GM23338 (cell line): ENCODE data around the gene CCDC70. TPM values are rescaled to one million over a fixed set of nuclear protein-coding genes. Genes with fewer than 3 reads are reported as not detected.

Experiments
- ATAC-seq: fragments of 200-7000 bp; cut with Tn5 transposase; 3 replicates; pipeline ENCODE4 v1.9.1; 2020
- DNase-seq: peaks from one replicate; pipeline ENCODE4 v3.0.0-alpha.2; 2015; ENCODE audit warnings: low spot score
- H2AFZ ChIP-seq: fragments of 200-600 bp; sonication (generic); 2 replicates; pipeline ENCODE4 v1.8.0; 2016; ENCODE audit warnings: antibody characterized with exemption, mild to moderate bottlenecking, moderate library complexity
- H3F3A ChIP-seq: fragments of 200-600 bp; sonication (generic); replicated peaks from 2 replicates; pipeline ENCODE4 v1.8.0; 2017; ENCODE audit warnings: antibody characterized with exemption, mixed run types, low read depth
- H3K27ac ChIP-seq: fragments of 200-600 bp; sonication (generic); 2 replicates; pipeline ENCODE4 v1.6.1; 2016; ENCODE audit warnings: low read depth
- H3K27me3 ChIP-seq: fragments of 200-600 bp; sonication (generic); 2 replicates; pipeline ENCODE4 v1.8.0; 2016; ENCODE audit warnings: mild to moderate bottlenecking, mixed run types, moderate library complexity; ENCODE audit not compliant: insufficient read depth
- H3K36me3 ChIP-seq: fragments of 200-600 bp; sonication (generic); 2 replicates; pipeline ENCODE4 v1.8.0; 2016; ENCODE audit warnings: mild to moderate bottlenecking; ENCODE audit not compliant: insufficient read depth
- H3K4me1 ChIP-seq: fragments of 200-600 bp; sonication (generic); 2 replicates; pipeline ENCODE4 v1.8.0; 2016; ENCODE audit warnings: mild to moderate bottlenecking, moderate library complexity; ENCODE audit not compliant: insufficient read depth
- H3K4me2 ChIP-seq: fragments of 200-600 bp; sonication (generic); 2 replicates; pipeline ENCODE4 v1.7.1; 2017; ENCODE audit warnings: mixed run types
- H3K4me3 ChIP-seq: fragments of 200-600 bp; sonication (generic); 2 replicates; pipeline ENCODE4 v1.6.1; 2016; ENCODE audit warnings: mixed run types
- H3K79me2 ChIP-seq: fragments of 200-600 bp; sonication (generic); replicated peaks from 2 replicates; pipeline ENCODE4 v1.8.0; 2017; ENCODE audit warnings: mild to moderate bottlenecking; ENCODE audit not compliant: insufficient read depth
- H3K9me2 ChIP-seq: fragments of 200-600 bp; sonication (generic); 2 replicates; pipeline ENCODE4 v1.8.0; 2017; ENCODE audit not compliant: insufficient read depth
- H4K20me1 ChIP-seq: fragments of 200-600 bp; sonication (generic); replicated peaks from 2 replicates; pipeline ENCODE4 v1.8.0; 2017; ENCODE audit warnings: mild to moderate bottlenecking; ENCODE audit not compliant: insufficient read depth
- H3K27ac Mint-ChIP-seq: 2 replicates; pipeline ENCODE4 v1.8.0; 2020; ENCODE audit warnings: inconsistent platforms, mild to moderate bottlenecking, moderate library complexity, mixed read lengths
- H3K27me3 Mint-ChIP-seq: 3 replicates; pipeline ENCODE4 v1.8.0; 2022; ENCODE audit warnings: low read depth, mild to moderate bottlenecking, moderate library complexity, mixed read lengths, inconsistent platforms; ENCODE audit not compliant: insufficient read depth, poor library complexity
- H3K36me3 Mint-ChIP-seq: 3 replicates; pipeline ENCODE4 v1.8.0; 2021; ENCODE audit warnings: low read depth, mild to moderate bottlenecking, inconsistent platforms, moderate library complexity, mixed read lengths
- H3K4me1 Mint-ChIP-seq: 3 replicates; pipeline ENCODE4 v1.8.0; 2020; ENCODE audit warnings: mild to moderate bottlenecking, inconsistent platforms, mixed read lengths
- H3K4me3 Mint-ChIP-seq: 3 replicates; pipeline ENCODE4 v1.8.0; 2021; ENCODE audit warnings: moderate library complexity, mild to moderate bottlenecking, inconsistent platforms, mixed read lengths
- H3K9me3 Mint-ChIP-seq: 3 replicates; pipeline ENCODE4 v1.8.0; 2020; ENCODE audit warnings: moderate library complexity, mild to moderate bottlenecking, inconsistent platforms, mixed read lengths
- CREB1 ChIP-seq: fragments of 250-450 bp; sonication (Bioruptor Pico); IDR thresholded peaks from 2 replicates; pipeline ENCODE4 v1.5.0; 2020; ENCODE audit warnings: low read depth, mild to moderate bottlenecking, moderate library complexity
- EZH2 ChIP-seq: fragments of 200-600 bp; sonication (generic); IDR thresholded peaks from one replicate; pipeline ENCODE4 v1.8.0; 2017; ENCODE audit warnings: antibody characterized with exemption, mild to moderate bottlenecking, low read depth; ENCODE audit not compliant: unreplicated experiment
- EZH2phosphoT487 ChIP-seq: fragments of 200-600 bp; sonication (generic); IDR thresholded peaks from one replicate; pipeline ENCODE4 v1.8.1; 2018; ENCODE audit warnings: antibody characterized with exemption; ENCODE audit not compliant: unreplicated experiment
- JUNB ChIP-seq: IDR thresholded peaks from one replicate; pipeline ENCODE4 v1.6.1; 2016; ENCODE audit warnings: antibody characterized with exemption; ENCODE audit not compliant: unreplicated experiment
- NANOG ChIP-seq: IDR thresholded peaks from 2 replicates; pipeline ENCODE4 v1.6.1; 2016; ENCODE audit warnings: antibody characterized with exemption, borderline replicate concordance
- POLR2AphosphoS5 ChIP-seq: IDR thresholded peaks from 2 replicates; pipeline ENCODE4 v1.6.1; 2016; ENCODE audit warnings: antibody characterized with exemption, low read depth
- STAT1 ChIP-seq: IDR thresholded peaks from one replicate; pipeline ENCODE4 v1.6.1; 2016; ENCODE audit warnings: antibody characterized with exemption; ENCODE audit not compliant: unreplicated experiment
- ZNF114 ChIP-seq: fragments of 250-450 bp; sonication (Bioruptor Pico); IDR thresholded peaks from 2 replicates; pipeline ENCODE4 v1.5.0; 2020; ENCODE audit warnings: mild to moderate bottlenecking, moderate library complexity
- ZNF331 ChIP-seq: fragments of 250-450 bp; sonication (Bioruptor Pico); IDR thresholded peaks from 2 replicates; pipeline ENCODE4 v1.5.0; 2020; ENCODE audit warnings: low read depth, mild to moderate bottlenecking, moderate library complexity
- polyA plus RNA-seq: library from polyadenylated mRNA; unstranded; fragments of >200 nt; fragmentation: Nextera tagmentation; extraction: Ambion mirVana; gene quantifications from 2 replicates; pipeline ENCODE4 v1.2.1, GENCODE V29; 2016
- total RNA-seq: library from RNA; depleted of rRNA; stranded (reverse); fragments of >200 nt; shearing (Covaris generic); gene quantifications from 2 replicates; pipeline ENCODE4 v1.2.3, GENCODE V29; 2014
- TF ChIP-seq, protein P1 (sequence below), 2 experiments: fragments of 200-600 bp in 1 of 2; sonication (generic) in 1 of 2; conservative IDR thresholded peaks; 2 replicates each; pipeline versions ENCODE4 v1.5.1 to v1.6.1; 2016 to 2017; ENCODE audit warnings: antibody characterized with exemption in 2 of 2, low read depth in 2 of 2, mild to moderate bottlenecking in 2 of 2, moderate library complexity in 1 of 2
- TF ChIP-seq, protein P2 (sequence below): IDR thresholded peaks from 2 replicates; pipeline ENCODE4 v1.6.1; 2016; ENCODE audit warnings: antibody characterized with exemption
- TF ChIP-seq, protein P3 (sequence below): IDR thresholded peaks from one replicate; pipeline ENCODE4 v1.6.1; 2018; ENCODE audit warnings: antibody characterized with exemption; ENCODE audit not compliant: unreplicated experiment
- TF ChIP-seq, protein P4 (sequence below): fragments of 250-450 bp; sonication (Bioruptor Pico); IDR thresholded peaks from 2 replicates; pipeline ENCODE4 v1.5.0; 2020; ENCODE audit warnings: mild to moderate bottlenecking, moderate library complexity

The CCDC70 gene
- total and polyA plus RNA-seq, 2 experiments from 2014 or later: not detected

DNA sequence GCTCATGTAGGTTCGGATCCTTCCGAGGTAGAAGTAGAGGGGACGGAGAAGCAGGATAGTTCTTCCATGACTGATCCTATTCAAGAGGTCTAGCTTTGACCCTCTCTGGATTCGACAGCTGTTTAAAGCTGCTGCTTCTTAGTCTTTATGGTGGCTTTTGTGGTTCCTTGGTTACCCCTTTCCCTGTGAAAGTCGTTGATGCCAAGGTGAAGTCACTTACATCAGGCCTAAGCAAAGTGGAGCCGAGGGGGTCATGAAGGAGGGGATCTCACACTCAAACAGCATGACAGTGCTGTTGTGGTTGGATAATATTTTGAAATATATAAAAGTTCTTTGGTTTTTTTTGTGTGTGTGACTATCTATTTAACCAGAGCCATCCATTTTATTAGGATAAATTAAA, 8.1 kb downstream of the CCDC70 start:
- TF ChIP-seq EZH2phosphoT487 (no peak), ZNF331 (no peak), POLR2AphosphoS5 (no peak), ZNF114 (CRISPR knock-in tag) (no peak), EZH2 (no peak), NANOG (no peak), STAT1 (no peak), CREB1 (CRISPR knock-in tag) (no peak), JUNB (no peak)
- TF ChIP-seq, protein P1, sequence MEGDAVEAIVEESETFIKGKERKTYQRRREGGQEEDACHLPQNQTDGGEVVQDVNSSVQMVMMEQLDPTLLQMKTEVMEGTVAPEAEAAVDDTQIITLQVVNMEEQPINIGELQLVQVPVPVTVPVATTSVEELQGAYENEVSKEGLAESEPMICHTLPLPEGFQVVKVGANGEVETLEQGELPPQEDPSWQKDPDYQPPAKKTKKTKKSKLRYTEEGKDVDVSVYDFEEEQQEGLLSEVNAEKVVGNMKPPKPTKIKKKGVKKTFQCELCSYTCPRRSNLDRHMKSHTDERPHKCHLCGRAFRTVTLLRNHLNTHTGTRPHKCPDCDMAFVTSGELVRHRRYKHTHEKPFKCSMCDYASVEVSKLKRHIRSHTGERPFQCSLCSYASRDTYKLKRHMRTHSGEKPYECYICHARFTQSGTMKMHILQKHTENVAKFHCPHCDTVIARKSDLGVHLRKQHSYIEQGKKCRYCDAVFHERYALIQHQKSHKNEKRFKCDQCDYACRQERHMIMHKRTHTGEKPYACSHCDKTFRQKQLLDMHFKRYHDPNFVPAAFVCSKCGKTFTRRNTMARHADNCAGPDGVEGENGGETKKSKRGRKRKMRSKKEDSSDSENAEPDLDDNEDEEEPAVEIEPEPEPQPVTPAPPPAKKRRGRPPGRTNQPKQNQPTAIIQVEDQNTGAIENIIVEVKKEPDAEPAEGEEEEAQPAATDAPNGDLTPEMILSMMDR (conservative IDR thresholded peaks at IDR 0.05; ENCODE audit: low read depth in 2 of 2): no peak
- TF ChIP-seq, protein P2, sequence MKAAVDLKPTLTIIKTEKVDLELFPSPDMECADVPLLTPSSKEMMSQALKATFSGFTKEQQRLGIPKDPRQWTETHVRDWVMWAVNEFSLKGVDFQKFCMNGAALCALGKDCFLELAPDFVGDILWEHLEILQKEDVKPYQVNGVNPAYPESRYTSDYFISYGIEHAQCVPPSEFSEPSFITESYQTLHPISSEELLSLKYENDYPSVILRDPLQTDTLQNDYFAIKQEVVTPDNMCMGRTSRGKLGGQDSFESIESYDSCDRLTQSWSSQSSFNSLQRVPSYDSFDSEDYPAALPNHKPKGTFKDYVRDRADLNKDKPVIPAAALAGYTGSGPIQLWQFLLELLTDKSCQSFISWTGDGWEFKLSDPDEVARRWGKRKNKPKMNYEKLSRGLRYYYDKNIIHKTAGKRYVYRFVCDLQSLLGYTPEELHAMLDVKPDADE: no peak
- TF ChIP-seq, protein P3, sequence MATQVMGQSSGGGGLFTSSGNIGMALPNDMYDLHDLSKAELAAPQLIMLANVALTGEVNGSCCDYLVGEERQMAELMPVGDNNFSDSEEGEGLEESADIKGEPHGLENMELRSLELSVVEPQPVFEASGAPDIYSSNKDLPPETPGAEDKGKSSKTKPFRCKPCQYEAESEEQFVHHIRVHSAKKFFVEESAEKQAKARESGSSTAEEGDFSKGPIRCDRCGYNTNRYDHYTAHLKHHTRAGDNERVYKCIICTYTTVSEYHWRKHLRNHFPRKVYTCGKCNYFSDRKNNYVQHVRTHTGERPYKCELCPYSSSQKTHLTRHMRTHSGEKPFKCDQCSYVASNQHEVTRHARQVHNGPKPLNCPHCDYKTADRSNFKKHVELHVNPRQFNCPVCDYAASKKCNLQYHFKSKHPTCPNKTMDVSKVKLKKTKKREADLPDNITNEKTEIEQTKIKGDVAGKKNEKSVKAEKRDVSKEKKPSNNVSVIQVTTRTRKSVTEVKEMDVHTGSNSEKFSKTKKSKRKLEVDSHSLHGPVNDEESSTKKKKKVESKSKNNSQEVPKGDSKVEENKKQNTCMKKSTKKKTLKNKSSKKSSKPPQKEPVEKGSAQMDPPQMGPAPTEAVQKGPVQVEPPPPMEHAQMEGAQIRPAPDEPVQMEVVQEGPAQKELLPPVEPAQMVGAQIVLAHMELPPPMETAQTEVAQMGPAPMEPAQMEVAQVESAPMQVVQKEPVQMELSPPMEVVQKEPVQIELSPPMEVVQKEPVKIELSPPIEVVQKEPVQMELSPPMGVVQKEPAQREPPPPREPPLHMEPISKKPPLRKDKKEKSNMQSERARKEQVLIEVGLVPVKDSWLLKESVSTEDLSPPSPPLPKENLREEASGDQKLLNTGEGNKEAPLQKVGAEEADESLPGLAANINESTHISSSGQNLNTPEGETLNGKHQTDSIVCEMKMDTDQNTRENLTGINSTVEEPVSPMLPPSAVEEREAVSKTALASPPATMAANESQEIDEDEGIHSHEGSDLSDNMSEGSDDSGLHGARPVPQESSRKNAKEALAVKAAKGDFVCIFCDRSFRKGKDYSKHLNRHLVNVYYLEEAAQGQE: no peak
- TF ChIP-seq, protein P4, sequence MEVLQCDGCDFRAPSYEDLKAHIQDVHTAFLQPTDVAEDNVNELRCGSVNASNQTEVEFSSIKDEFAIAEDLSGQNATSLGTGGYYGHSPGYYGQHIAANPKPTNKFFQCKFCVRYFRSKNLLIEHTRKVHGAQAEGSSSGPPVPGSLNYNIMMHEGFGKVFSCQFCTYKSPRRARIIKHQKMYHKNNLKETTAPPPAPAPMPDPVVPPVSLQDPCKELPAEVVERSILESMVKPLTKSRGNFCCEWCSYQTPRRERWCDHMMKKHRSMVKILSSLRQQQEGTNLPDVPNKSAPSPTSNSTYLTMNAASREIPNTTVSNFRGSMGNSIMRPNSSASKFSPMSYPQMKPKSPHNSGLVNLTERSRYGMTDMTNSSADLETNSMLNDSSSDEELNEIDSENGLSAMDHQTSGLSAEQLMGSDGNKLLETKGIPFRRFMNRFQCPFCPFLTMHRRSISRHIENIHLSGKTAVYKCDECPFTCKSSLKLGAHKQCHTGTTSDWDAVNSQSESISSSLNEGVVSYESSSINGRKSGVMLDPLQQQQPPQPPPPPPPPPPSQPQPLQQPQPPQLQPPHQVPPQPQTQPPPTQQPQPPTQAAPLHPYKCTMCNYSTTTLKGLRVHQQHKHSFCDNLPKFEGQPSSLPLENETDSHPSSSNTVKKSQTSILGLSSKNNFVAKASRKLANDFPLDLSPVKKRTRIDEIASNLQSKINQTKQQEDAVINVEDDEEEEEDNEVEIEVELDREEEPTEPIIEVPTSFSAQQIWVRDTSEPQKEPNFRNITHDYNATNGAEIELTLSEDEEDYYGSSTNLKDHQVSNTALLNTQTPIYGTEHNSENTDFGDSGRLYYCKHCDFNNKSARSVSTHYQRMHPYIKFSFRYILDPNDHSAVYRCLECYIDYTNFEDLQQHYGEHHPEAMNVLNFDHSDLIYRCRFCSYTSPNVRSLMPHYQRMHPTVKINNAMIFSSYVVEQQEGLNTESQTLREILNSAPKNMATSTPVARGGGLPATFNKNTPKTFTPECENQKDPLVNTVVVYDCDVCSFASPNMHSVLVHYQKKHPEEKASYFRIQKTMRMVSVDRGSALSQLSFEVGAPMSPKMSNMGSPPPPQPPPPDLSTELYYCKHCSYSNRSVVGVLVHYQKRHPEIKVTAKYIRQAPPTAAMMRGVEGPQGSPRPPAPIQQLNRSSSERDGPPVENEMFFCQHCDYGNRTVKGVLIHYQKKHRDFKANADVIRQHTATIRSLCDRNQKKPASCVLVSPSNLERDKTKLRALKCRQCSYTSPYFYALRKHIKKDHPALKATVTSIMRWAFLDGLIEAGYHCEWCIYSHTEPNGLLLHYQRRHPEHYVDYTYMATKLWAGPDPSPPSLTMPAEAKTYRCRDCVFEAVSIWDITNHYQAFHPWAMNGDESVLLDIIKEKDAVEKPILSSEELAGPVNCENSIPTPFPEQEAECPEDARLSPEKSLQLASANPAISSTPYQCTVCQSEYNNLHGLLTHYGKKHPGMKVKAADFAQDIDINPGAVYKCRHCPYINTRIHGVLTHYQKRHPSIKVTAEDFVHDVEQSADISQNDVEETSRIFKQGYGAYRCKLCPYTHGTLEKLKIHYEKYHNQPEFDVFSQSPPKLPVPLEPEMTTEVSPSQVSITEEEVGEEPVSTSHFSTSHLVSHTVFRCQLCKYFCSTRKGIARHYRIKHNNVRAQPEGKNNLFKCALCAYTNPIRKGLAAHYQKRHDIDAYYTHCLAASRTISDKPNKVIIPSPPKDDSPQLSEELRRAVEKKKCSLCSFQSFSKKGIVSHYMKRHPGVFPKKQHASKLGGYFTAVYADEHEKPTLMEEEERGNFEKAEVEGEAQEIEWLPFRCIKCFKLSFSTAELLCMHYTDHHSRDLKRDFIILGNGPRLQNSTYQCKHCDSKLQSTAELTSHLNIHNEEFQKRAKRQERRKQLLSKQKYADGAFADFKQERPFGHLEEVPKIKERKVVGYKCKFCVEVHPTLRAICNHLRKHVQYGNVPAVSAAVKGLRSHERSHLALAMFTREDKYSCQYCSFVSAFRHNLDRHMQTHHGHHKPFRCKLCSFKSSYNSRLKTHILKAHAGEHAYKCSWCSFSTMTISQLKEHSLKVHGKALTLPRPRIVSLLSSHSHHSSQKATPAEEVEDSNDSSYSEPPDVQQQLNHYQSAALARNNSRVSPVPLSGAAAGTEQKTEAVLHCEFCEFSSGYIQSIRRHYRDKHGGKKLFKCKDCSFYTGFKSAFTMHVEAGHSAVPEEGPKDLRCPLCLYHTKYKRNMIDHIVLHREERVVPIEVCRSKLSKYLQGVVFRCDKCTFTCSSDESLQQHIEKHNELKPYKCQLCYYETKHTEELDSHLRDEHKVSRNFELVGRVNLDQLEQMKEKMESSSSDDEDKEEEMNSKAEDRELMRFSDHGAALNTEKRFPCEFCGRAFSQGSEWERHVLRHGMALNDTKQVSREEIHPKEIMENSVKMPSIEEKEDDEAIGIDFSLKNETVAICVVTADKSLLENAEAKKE: no peak
- Histone ChIP-seq H3K27me3 (no peaks in the 10 kb centered on the region), H3K36me3 (no peaks in the 10 kb centered on the region), H2AFZ (no peak overlapping the region), H3K4me3 (no peak overlapping the region), H3K4me1 (no peaks in the 10 kb centered on the region), H3K27ac (no peak overlapping the region), H3K79me2 (no peaks in the 10 kb centered on the region), H3F3A (no peaks in the 10 kb centered on the region), H3K9me2 (no peaks in the 10 kb centered on the region), H4K20me1 (no peaks in the 10 kb centered on the region), H3K4me2 (no peak overlapping the region)
- ATAC-seq (no peak), DNase-seq (no peak)
- H3K9me3 Mint-ChIP-seq: no peaks in the 10 kb centered on the region; the same call in 2 of the 3 replicates
- H3K36me3 Mint-ChIP-seq: no peaks in the 10 kb centered on the region
- H3K4me1 Mint-ChIP-seq: no peaks in the 10 kb centered on the region
- H3K27me3 Mint-ChIP-seq: peaks cover 1% of the 10 kb centered on the region
- no peak overlapping the region for H3K27ac Mint-ChIP-seq
- H3K4me3 Mint-ChIP-seq: no peak overlapping the region
